Esophagus muscularis mucosa (tissue), 3 donors: ENCODE data around the gene PLEKHH1.

ENCODE experiments used
- POLR2A ChIP-seq: fragments of 450-650 bp; IDR thresholded peaks from one replicate; pipeline ENCODE4 v1.6.1; 2017; ENCODE audit warnings: antibody characterized with exemption, moderate library complexity, mild to moderate bottlenecking, low read depth
- TF ChIP-seq, protein P1 (sequence below), 3 experiments: fragments of 200-600 bp in 2 of 3; fragments of 450-650 bp in 1 of 3; sonication (generic) in 2 of 3; IDR thresholded peaks; one replicate each; pipeline ENCODE4 v1.5.1; 2017 to 2019; ENCODE audit warnings: antibody characterized with exemption in 3 of 3, mild to moderate bottlenecking in 2 of 3, moderate library complexity in 1 of 3

DNA sequence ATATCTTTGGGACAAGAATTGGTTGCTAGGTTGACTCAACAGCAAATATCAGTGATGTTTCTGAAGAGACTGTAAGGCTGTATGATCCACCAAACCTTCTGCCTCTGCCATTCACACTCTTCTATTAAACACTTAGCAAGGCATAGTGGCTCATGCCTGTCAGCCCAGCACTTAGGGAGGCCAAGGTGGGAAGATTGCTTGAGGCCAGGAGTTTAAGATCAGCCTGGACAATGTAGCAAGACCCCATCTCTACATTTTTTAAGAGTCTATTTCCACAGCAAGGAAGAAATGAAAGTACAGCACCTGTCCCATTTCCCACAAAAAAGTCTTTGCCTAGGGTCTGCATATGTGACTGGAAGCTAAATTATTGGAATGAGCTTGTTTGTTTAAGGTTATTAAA, 94.4 kb downstream of the PLEKHH1 start:
- no peak for TF ChIP-seq POLR2A
- TF ChIP-seq, protein P1, sequence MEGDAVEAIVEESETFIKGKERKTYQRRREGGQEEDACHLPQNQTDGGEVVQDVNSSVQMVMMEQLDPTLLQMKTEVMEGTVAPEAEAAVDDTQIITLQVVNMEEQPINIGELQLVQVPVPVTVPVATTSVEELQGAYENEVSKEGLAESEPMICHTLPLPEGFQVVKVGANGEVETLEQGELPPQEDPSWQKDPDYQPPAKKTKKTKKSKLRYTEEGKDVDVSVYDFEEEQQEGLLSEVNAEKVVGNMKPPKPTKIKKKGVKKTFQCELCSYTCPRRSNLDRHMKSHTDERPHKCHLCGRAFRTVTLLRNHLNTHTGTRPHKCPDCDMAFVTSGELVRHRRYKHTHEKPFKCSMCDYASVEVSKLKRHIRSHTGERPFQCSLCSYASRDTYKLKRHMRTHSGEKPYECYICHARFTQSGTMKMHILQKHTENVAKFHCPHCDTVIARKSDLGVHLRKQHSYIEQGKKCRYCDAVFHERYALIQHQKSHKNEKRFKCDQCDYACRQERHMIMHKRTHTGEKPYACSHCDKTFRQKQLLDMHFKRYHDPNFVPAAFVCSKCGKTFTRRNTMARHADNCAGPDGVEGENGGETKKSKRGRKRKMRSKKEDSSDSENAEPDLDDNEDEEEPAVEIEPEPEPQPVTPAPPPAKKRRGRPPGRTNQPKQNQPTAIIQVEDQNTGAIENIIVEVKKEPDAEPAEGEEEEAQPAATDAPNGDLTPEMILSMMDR (IDR thresholded peaks at IDR 0.05) = no peak
